Ascending aorta (tissue), 2 donors: ENCODE data around the gene TTLL13. TPM values are rescaled to one million over a fixed set of nuclear protein-coding genes. Genes with fewer than 3 reads are reported as not detected.

Experiments used
- DNase-seq, 2 donors: peaks; one replicate each; pipeline ENCODE4 v3.0.0-alpha.2; 2019; ENCODE audit warnings: low spot score in 2 of 2
- H3K27ac ChIP-seq, 2 donors: fragments of 200-600 bp; sonication (generic); one replicate each; pipeline ENCODE4 v1.5.1; 2016 to 2017; ENCODE audit warnings: mild to moderate bottlenecking in 1 of 2
- H3K27me3 ChIP-seq: fragments of 200-600 bp; sonication (generic); one replicate; pipeline ENCODE4 v1.5.1; 2017
- H3K36me3 ChIP-seq, 2 donors: fragments of 200-600 bp; sonication (generic); one replicate each; pipeline ENCODE4 v1.5.1; 2016
- H3K4me1 ChIP-seq, 2 donors: fragments of 200-600 bp; sonication (generic); one replicate each; pipeline ENCODE4 v1.5.1; 2016 to 2017; ENCODE audit warnings: mild to moderate bottlenecking in 1 of 2
- H3K4me3 ChIP-seq, 2 donors: fragments of 200-600 bp; sonication (generic); one replicate each; pipeline ENCODE4 v1.5.1; 2016 to 2017; ENCODE audit warnings: mild to moderate bottlenecking in 1 of 2
- H3K9me3 ChIP-seq, 2 donors: fragments of 200-600 bp; sonication (generic); one replicate each; pipeline ENCODE4 v1.5.1; 2016
- intact Hi-C: fragments of 100-400 bp; cut with DNase I; formaldehyde crosslinking; loops from one replicate; pipeline ENCODE4 v1.15.1; 2023
- total RNA-seq: library from RNA; depleted of rRNA; stranded (reverse); fragments of >200 nt; gene quantifications from one replicate; pipeline ENCODE4 v1.1.0, GENCODE V29; 2016
- TF ChIP-seq, protein P1 (sequence below), 3 experiments: fragments of 200-600 bp in 2 of 3; fragments of 450-650 bp in 1 of 3; sonication (generic) in 2 of 3; IDR thresholded peaks; one replicate each; pipeline ENCODE4 v1.5.1; 2016 to 2019; ENCODE audit warnings: antibody characterized with exemption in 3 of 3, mild to moderate bottlenecking in 1 of 3, moderate library complexity in 1 of 3

The TTLL13 gene, protein sequence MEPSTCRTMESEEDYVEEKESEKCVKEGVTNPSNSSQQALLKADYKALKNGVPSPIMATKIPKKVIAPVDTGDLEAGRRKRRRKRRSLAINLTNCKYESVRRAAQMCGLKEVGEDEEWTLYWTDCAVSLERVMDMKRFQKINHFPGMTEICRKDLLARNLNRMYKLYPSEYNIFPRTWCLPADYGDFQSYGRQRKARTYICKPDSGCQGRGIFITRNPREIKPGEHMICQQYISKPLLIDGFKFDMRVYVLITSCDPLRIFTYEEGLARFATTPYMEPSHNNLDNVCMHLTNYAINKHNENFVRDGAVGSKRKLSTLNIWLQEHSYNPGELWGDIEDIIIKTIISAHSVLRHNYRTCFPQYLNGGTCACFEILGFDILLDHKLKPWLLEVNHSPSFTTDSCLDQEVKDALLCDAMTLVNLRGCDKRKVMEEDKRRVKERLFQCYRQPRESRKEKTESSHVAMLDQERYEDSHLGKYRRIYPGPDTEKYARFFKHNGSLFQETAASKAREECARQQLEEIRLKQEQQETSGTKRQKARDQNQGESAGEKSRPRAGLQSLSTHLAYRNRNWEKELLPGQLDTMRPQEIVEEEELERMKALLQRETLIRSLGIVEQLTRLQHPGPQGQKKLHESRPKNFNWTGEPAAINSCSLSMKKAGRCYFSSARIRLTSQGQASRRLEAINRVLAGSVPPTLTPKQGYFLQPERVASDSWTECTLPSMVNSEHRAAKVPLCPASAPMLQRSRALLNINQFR
- not detected for total RNA-seq

- intact Hi-C loops, result loop anchor here (1.0 to 2.0 kb wide), 2 partner anchors 15 kb away; partner anchors contain the start of genes GDPGP1 and NGRN
- Histone ChIP-seq H3K27ac (no peak within 1 kb of the TSS), H3K4me3 (peak within 1 kb of the TSS; percentile 55 to 63), H3K27me3 (no peaks in the 10 kb centered on the region), H3K4me1 (peaks cover 0 to 3% of the 10 kb centered on the region in 2 donors), H3K9me3 (no peaks in the 10 kb centered on the region), H3K36me3 (no peaks in the 10 kb centered on the region)
- TF ChIP-seq, protein P1, sequence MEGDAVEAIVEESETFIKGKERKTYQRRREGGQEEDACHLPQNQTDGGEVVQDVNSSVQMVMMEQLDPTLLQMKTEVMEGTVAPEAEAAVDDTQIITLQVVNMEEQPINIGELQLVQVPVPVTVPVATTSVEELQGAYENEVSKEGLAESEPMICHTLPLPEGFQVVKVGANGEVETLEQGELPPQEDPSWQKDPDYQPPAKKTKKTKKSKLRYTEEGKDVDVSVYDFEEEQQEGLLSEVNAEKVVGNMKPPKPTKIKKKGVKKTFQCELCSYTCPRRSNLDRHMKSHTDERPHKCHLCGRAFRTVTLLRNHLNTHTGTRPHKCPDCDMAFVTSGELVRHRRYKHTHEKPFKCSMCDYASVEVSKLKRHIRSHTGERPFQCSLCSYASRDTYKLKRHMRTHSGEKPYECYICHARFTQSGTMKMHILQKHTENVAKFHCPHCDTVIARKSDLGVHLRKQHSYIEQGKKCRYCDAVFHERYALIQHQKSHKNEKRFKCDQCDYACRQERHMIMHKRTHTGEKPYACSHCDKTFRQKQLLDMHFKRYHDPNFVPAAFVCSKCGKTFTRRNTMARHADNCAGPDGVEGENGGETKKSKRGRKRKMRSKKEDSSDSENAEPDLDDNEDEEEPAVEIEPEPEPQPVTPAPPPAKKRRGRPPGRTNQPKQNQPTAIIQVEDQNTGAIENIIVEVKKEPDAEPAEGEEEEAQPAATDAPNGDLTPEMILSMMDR (IDR thresholded peaks at IDR 0.05), result no peak
- DNase-seq, result peak; percentile 79 to 95
Measured at GRCh38 chr15:90249203-90249863, at the start of gene TTLL13. Gene TTLL13, plus strand, starts transcription at chr15:90249556. Its CDS starts 1,075 bp downstream, at chr15:90250631.

GRCh38 chr15:90200534-90201129 is 48.7 kb upstream of the TTLL13 start:
- Histone ChIP-seq H3K27ac (peak overlapping the region; percentile 68 to 70), H3K4me1 (peaks cover 8 to 12% of the 10 kb centered on the region in 2 donors), H3K36me3 (no peaks in the 10 kb centered on the region), H3K9me3 (no peaks in the 10 kb centered on the region), H3K4me3 (peak overlapping the region; percentile 66 to 93), H3K27me3 (no peaks in the 10 kb centered on the region)
- DNase-seq, result no peak
- intact Hi-C loops, result loop anchor here (2.0 kb wide), 1 partner anchor 16 kb away; no protein-coding TSS in a partner anchor
- TF ChIP-seq, protein P1 (IDR thresholded peaks at IDR 0.05), result no peak

- Histone ChIP-seq H3K4me1 (peaks cover 8 to 12% of the 10 kb centered on the region in 2 donors), H3K36me3 (no peaks in the 10 kb centered on the region), H3K27me3 (no peaks in the 10 kb centered on the region), H3K27ac (peak within 1 kb of the TSS; percentile 68 to 70), H3K9me3 (no peaks in the 10 kb centered on the region), H3K4me3 (peak within 1 kb of the TSS; percentile 66 to 93)
- TF ChIP-seq, protein P1 (IDR thresholded peaks at IDR 0.05), result no peak
- intact Hi-C loops, result loop anchor here (2.0 kb wide), 1 partner anchor 17 kb away; no protein-coding TSS in a partner anchor
- DNase-seq, result peak in 1 of 2 donors; percentile 84
Measured at GRCh38 chr15:90201130-90201943, 48.0 kb upstream of the TTLL13 start, which contains the start of gene SEMA4B. Gene SEMA4B, plus strand, starts transcription at chr15:90201330. Its CDS starts 249 bp downstream, at chr15:90201579.

GRCh38 chr15:90201944-90202375 is 47.4 kb upstream of the TTLL13 start:
- Histone ChIP-seq H3K36me3 (no peaks in the 10 kb centered on the region), H3K9me3 (no peaks in the 10 kb centered on the region), H3K4me1 (peaks cover 8 to 12% of the 10 kb centered on the region in 2 donors), H3K27ac (peak overlapping the region in 1 of 2 donors; percentile 68), H3K27me3 (no peaks in the 10 kb centered on the region), H3K4me3 (peak overlapping the region; percentile 66 to 93)
- TF ChIP-seq, protein P1 (IDR thresholded peaks at IDR 0.05), result no peak
- DNase-seq, result no peak
- intact Hi-C loops, result loop anchor here (2.0 kb wide), 1 partner anchor 17 kb away; no protein-coding TSS in a partner anchor
